ENCODE measurements around the gene ZNF624.

The ZNF624 gene

GRCh38 chr17:16622540-16623277 lies 30.9 kb downstream of the ZNF624 start:
- ChIA-PET POLR2A (no interaction called here), CTCF (no interaction called here)
- DNase-seq (ENCODE audit: extremely low spot score) = no peak
- no peak for TF ChIP-seq CTCF (IDR thresholded peaks at IDR 0.05; ENCODE audit: control extremely low read depth, extremely low read depth, low read depth, missing control alignments)

GRCh38 chr17:16617481-16618060 lies 36.1 kb downstream of the ZNF624 start:
- CTCF ChIA-PET = no interaction called here
- POLR2A ChIA-PET = no interaction called here
- TF ChIP-seq CTCF (IDR thresholded peaks at IDR 0.05; ENCODE audit: control extremely low read depth, extremely low read depth, low read depth, missing control alignments) = no peak
- DNase-seq (ENCODE audit: extremely low spot score) = no peak

- POLR2A ChIA-PET = no interaction called here
- CTCF ChIA-PET = no interaction called here
- DNase-seq (ENCODE audit: extremely low spot score) = no peak
Measured at GRCh38 chr17:16599537-16599936, 54.1 kb downstream of the ZNF624 start.

GRCh38 chr17:16593356-16594102 lies 60.1 kb downstream of the ZNF624 start:
- no peak for DNase-seq (ENCODE audit: extremely low spot score)
- CTCF ChIA-PET = no interaction called here
- POLR2A ChIA-PET = no interaction called here
- no peak for TF ChIP-seq CTCF (IDR thresholded peaks at IDR 0.05; ENCODE audit: control extremely low read depth, extremely low read depth, low read depth, missing control alignments)

More at GRCh38 chr17:16599537-16599936, 54.1 kb downstream of the ZNF624 start:
- TF ChIP-seq CTCF (IDR thresholded peaks at IDR 0.05; ENCODE audit: control extremely low read depth, extremely low read depth, low read depth, missing control alignments) = no peak

GRCh38 chr17:16589097-16589969 lies 64.3 kb downstream of the ZNF624 start:
- DNase-seq (ENCODE audit: extremely low spot score) = peak; percentile 97
- POLR2A ChIA-PET = no interaction called here
- CTCF ChIA-PET = interaction anchor here (0.6 to 5.2 kb wide), 30 partner anchors 8 to 233 kb away, joined by 3 to 39 read pairs (median 4); no protein-coding TSS in a partner anchor
- TF ChIP-seq CTCF (IDR thresholded peaks at IDR 0.05; ENCODE audit: control extremely low read depth, extremely low read depth, low read depth, missing control alignments) = peak; percentile 98

GRCh38 chr17:16585796-16586195 lies 67.9 kb downstream of the ZNF624 start:
- POLR2A ChIA-PET = no interaction called here
- CTCF ChIA-PET = interaction anchor here (1.2 to 5.2 kb wide), 5 partner anchors 13 to 132 kb away, joined by 3 to 39 read pairs (median 4); no protein-coding TSS in a partner anchor
- DNase-seq (ENCODE audit: extremely low spot score) = no peak
- TF ChIP-seq CTCF (IDR thresholded peaks at IDR 0.05; ENCODE audit: control extremely low read depth, extremely low read depth, low read depth, missing control alignments) = no peak

Measured in GM10248 (cell line).